ENCODE data around the gene TMEM233.

GRCh38 chr12:119634743-119635142 lies 41.2 kb downstream of the TMEM233 start:
- TF ChIP-seq, protein P1, sequence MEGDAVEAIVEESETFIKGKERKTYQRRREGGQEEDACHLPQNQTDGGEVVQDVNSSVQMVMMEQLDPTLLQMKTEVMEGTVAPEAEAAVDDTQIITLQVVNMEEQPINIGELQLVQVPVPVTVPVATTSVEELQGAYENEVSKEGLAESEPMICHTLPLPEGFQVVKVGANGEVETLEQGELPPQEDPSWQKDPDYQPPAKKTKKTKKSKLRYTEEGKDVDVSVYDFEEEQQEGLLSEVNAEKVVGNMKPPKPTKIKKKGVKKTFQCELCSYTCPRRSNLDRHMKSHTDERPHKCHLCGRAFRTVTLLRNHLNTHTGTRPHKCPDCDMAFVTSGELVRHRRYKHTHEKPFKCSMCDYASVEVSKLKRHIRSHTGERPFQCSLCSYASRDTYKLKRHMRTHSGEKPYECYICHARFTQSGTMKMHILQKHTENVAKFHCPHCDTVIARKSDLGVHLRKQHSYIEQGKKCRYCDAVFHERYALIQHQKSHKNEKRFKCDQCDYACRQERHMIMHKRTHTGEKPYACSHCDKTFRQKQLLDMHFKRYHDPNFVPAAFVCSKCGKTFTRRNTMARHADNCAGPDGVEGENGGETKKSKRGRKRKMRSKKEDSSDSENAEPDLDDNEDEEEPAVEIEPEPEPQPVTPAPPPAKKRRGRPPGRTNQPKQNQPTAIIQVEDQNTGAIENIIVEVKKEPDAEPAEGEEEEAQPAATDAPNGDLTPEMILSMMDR (IDR thresholded peaks at IDR 0.05), result no peak
- TF ChIP-seq POLR2A (IDR thresholded peaks at IDR 0.05), result no peak

All from esophagus squamous epithelium (tissue), 4 donors.